ENCODE results near the gene RB1. TPM values are rescaled to one million over a fixed set of nuclear protein-coding genes. Genes with fewer than 3 reads are reported as not detected.
A peak's percentile ranks its signal among the peaks of the same experiment; 100 is the strongest.

Gene RB1
- total and polyA plus RNA-seq, 9 of the 15 experiments (the other 6 are each of a cell fraction or from before 2014, with no cell fraction given), result 5.0 to 23.8 (median 17.9) TPM

DNA sequence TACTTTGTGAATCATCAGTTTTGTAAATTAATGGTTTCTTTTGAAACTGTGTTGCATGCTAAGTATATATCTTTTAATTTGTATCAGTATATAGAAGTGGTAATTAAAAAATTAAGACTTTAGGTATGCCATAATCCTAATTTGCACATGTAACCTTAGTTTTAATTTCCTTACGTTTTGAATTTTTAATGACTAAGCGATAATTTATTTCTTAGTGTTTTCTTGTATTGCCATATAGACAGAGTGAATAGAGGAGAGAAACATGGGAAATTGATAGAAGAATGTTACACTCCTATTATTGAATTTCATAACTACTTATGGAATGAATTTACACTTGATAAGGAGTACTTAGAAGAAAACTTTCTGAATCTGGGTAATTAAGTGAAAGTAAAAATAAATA lies 79.8 kb downstream of the RB1 start:
- H3K27me3 ChIP-seq (ENCODE audit: control insufficient read depth in 2 of 2, insufficient read depth in 2 of 2, low read length in 2 of 2), result no peaks in the 10 kb centered on the region
- DNase-seq (ENCODE audit: extremely low read depth in 1 of 4, low spot score in 3 of 4), result no peak
- H3K36me3 ChIP-seq (ENCODE audit: control insufficient read depth, insufficient read depth, low read length), result peaks cover 6% of the 10 kb centered on the region; the same call in 1 of the 3 replicates
- no peak overlapping the region for H3K9ac ChIP-seq (ENCODE audit: insufficient read depth in 1 of 2, low read depth in 2 of 2, low read length in 2 of 2)
- 90% methylated on average over 2 of the region's 2 CpGs for WGBS (ENCODE audit: insufficient coverage, low coverage, missing lambda C conversion rate)
- CTCF ChIA-PET (ENCODE audit: low intra/inter-chr PET ratio), result no interaction called here
- in situ Hi-C loops (cut with MboI) (no loop called here), intact Hi-C loops (cut with micrococcal nuclease) (no loop called here)
- no TSS peak for BruUV-seq (replicated peaks)
- H3K4me3 ChIP-seq, result no peak overlapping the region
- ATAC-seq, result no peak
- no peaks in the 10 kb centered on the region for H3K9me1 ChIP-seq (ENCODE audit: control insufficient read depth, insufficient read depth, low read length)
- H3K4me1 ChIP-seq (replicated peaks in 1 of 2; ENCODE audit: control insufficient read depth in 2 of 2, insufficient read depth in 2 of 2, low read length in 2 of 2), result no peaks in the 10 kb centered on the region
- H3K9me3 ChIP-seq (replicated peaks; ENCODE audit: control insufficient read depth, insufficient read depth, low read depth, low read length), result no peaks in the 10 kb centered on the region
- POLR2A ChIA-PET, result no interaction called here
- FAIRE-seq, result no peak
- TF ChIP-seq ZNF316 (IDR thresholded peaks at IDR 0.05) (peak; percentile 73), MAFG (tag; conservative IDR thresholded peaks at IDR 0.05) (peak; percentile 23; the same call in 1 of the 2 replicates), NFYB (IDR thresholded peaks at IDR 0.05; ENCODE audit: extremely low read depth, insufficient read length) (no peak), HMGN3 (IDR thresholded peaks at IDR 0.05; ENCODE audit: borderline replicate concordance, extremely low read depth, insufficient read length, low read depth, low read length) (no peak), C11orf30 (IDR thresholded peaks at IDR 0.05; ENCODE audit: low read depth) (peak; percentile 54), ZNF668 (CRISPR knock-in tag; IDR thresholded peaks at IDR 0.05) (no peak), ATF1 (CRISPR knock-in tag; IDR thresholded peaks at IDR 0.05) (no peak), ATF1 (tag; IDR thresholded peaks at IDR 0.05) (no peak), RNF2 (IDR thresholded peaks at IDR 0.05) (no peak)
- TF ChIP-seq, protein P1, sequence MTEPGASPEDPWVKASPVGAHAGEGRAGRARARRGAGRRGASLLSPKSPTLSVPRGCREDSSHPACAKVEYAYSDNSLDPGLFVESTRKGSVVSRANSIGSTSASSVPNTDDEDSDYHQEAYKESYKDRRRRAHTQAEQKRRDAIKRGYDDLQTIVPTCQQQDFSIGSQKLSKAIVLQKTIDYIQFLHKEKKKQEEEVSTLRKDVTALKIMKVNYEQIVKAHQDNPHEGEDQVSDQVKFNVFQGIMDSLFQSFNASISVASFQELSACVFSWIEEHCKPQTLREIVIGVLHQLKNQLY (CRISPR knock-in tag; conservative IDR thresholded peaks at IDR 0.05), result no peak
- H3K79me2 ChIP-seq (ENCODE audit: control insufficient read depth, insufficient read depth, low read length), result no peaks in the 10 kb centered on the region
- H3K4me2 ChIP-seq (ENCODE audit: insufficient read depth, low read length), result no peak overlapping the region
- no peaks in the 10 kb centered on the region for H4K20me1 ChIP-seq (replicated peaks; ENCODE audit: control insufficient read depth, insufficient read depth, low read length)
- H2AFZ ChIP-seq (ENCODE audit: low read depth, low read length), result no peak overlapping the region
- no peak overlapping the region for H3K27ac ChIP-seq (ENCODE audit: extremely low read depth, low read depth, low read length)

Data from K562 (cell line).